Stomach (tissue), 4 donors: ENCODE results near the gene RPL35A.

Source experiments
- EP300 ChIP-seq: sonication (generic); formaldehyde crosslinking; IDR thresholded peaks from one replicate; pipeline ENCODE4 v1.6.1; 2017; ENCODE audit warnings: antibody characterized with exemption
- POLR2A ChIP-seq, 4 donors: fragments of 450-650 bp; IDR thresholded peaks; one replicate each; pipeline ENCODE4 v1.6.1; 2016; ENCODE audit warnings: antibody characterized with exemption in 4 of 4, control low read depth in 2 of 4, mild to moderate bottlenecking in 1 of 4, moderate library complexity in 1 of 4

- no peak for TF ChIP-seq POLR2A (IDR thresholded peaks at IDR 0.05)
- TF ChIP-seq EP300, result no peak
Measured at GRCh38 chr3:197955892-197956477, 6.0 kb downstream of the RPL35A start.
